Fibroblast of skin of left quadriceps (primary cell): ENCODE data around the gene PACSIN2.
A peak's percentile ranks its signal among the peaks of the same experiment; 100 is the strongest.

Experiments
- DNase-seq, 2 experiments: peaks; one replicate each; pipeline ENCODE4 v3.0.0-alpha.2; 2013; ENCODE audit warnings: low read depth in 2 of 2

The PACSIN2 gene

DNA sequence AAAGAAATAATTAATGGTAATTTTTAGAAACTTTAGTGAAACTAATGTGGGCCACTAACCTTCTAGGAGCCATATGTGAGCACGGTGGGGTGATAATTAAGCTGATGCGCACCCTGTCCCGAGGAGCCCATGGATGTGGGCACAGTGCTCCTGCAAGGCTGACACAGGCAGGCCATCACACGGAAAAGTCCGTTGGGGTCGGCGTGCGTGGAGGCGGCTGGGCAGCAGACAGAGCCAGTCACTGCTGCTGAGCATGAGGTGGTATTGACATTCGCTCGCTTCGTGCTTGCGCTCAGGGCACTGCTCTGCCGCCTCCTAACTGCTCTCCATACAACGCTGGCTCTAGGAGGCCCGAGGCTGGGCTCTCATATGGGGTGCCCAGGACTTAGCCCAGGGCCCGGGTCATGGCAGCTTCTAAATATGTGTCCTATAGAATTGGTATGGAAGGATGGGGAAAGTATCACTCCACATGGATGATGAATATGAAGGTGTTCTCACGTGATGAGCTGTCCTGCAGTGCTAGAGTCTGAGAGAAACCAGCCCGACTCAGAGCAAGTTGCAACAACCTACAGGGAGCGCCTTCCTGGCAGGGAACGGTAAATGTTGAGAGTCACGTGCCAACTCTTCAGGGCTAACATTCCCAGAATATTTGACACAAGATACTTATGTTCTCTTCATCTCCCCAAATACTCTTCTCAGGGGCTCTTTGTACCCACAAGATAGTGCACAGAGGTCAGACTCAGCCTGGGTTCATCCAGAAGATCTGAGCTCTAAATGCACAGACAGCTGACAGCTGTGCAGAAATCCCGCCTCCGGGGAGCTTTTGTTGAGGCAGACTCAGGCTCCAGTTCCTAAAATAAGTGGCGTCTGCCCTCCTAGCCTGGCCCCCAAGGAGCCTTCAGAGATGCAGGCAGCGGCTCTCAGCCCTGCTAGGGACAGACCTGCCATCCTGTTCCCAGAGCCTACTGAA, 107.3 kb downstream of the PACSIN2 start:
- no peak for DNase-seq

DNA sequence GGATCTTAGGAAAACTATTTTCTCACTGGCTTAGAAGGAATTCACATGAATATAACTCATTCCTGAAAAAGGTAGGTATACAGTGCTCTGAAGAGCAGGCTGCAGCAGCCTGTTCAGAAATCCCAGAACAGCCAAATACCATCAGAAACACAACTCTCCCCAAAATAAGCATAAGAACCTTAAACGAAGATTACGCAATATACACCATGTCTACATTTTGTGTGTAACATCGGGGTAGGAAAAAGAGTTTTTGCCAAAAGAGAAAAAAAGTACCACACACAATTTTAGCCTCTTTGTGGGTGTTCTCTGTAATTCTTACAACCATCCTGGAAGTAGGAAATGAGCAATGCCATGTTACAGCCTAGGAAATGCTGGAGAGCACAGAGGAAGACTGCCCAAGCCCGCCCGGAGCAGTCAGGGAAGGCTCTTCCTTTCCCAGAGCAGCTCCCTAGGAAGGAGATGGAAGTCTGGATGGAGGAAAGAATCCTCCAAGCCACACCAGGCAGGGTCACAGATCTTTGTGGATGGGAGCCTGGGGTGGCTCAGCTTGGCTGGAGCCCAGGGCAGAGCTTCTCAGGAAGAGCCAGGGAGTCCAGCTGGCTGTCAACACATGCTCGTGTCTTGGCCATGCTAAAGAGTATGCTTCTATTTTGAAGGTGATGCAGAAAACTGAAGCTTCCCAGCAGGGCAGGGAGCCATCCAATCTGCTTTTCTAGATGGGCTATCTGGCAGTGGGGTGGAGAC, 108.2 kb downstream of the PACSIN2 start:
- no peak for DNase-seq

DNA sequence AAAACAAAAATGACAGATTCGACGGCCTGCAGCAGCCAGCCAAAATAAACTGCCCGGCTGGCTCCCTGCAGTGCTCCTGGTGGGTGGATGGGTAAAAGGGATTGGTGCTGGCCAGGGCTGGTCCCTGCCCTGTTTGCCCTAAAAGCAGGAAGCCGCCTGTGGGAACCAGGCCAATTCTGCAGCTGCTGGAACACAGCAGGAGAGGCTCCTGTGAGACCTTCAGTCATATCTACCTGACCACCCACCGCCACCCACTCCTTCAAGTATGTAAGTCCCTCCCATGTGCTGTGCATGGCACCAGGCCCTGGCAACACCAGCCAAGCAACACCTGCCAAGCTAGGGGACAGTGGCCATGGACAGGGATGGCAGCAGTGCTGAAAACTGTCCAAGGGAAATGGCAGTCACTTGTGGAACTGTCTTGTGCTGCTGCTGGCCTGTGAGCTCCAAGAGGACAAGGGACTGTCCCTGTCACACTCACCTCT, 109.2 kb downstream of the PACSIN2 start:
- DNase-seq: no peak

DNA sequence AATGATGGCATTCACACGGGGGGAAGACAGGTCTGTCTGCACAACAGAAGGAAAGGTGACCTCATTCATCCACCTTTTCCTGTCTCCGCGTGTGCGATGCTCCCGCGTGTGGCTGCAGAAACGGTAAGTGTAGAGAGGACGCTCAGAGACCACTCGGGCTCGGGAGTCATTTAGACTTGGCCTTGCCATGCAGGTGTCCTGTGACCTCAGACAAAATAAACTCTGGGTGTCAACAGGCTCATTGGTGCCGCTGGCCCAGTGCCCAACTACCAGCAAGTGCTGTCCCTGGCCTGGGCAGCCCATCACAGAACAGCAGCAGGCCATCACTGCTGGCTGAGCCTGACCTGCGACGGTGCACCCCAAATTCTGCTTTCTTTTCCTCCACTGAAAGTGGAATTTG, 109.7 kb downstream of the PACSIN2 start:
- DNase-seq: no peak

DNA sequence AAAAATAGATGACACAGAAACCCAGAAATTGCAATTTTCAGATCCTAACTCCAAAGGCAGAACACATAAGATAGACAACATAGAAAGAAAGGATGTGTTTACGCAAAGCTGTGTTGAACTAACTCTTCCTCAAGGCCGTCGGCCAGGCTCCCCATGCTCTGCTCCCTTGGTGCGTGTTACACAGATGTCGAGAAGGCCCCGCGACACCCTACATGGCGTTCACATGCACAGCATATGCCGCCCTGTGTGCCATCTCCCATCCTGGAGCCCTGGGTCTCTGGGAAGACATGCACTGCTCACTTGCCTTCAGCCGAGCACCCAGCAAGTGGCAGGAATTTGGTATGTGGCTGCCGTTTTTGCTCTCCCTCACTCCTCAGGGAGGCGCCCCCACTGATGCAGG, 110.9 kb downstream of the PACSIN2 start:
- DNase-seq: no peak

DNA sequence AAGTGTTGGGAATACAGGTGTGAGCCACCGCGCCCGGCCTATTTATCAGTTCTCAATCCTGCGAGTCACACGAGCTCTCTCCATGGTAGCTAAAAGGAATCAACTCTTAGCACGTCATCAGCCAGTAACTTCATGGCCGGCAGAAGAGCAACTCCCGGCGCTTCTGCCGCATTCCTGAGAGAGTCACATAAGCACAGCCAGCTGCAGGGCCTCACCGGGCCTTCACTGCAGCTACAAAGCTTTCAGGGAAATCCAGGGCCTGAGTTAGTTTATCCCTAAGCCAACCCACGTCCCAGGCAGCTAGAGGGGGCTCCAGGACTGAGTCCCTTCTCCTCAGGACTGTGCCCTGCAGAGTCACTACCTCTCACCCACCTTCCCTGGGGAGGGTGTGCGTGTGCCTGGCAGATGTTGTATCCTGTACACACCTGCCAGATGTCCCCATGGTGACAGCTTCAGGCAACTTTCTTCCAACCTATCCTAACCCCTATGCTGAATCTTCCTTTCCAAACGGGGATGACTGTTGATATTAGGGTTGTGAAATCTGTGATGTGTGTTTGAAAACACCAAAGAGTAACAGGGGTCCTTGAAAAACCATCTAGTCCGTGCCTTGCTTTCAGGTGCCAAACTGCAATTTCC, 112.0 kb downstream of the PACSIN2 start:
- DNase-seq: peak in 1 of 2 experiments; percentile 46

DNA sequence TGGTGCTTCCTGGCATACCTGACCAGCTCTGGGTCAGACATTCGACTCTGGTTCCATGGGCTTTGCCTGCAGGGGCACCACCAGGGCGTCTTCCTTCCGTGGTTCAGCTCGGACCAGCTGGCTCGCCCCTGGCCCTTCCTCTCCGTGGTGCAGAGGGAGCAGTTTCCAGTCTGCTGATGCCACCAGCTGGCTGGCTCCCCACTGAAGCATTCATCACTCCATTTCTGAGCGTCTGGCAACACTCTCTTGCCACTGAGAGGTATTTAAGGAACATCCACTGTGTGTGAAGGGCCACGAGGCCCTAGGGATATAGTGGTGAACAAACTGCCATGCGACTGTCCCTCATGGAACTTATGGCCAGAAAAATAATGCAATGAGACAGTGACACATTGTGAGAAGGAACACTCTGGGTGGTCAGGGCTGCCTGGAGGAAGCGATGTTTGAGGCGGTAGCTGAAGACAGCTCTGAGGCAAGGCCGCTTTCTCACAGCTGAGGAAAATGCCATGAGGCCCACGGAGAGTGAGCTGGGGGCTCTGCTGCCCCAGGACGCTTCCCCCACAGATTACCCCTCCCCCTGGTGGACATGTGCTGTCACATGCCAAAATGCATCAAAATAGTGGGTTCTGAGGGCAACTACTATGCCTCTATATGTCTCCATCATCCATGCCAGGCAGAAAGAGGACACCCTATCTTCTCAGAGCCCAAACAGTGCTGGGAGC, 113.0 kb downstream of the PACSIN2 start:
- no peak for DNase-seq

DNA sequence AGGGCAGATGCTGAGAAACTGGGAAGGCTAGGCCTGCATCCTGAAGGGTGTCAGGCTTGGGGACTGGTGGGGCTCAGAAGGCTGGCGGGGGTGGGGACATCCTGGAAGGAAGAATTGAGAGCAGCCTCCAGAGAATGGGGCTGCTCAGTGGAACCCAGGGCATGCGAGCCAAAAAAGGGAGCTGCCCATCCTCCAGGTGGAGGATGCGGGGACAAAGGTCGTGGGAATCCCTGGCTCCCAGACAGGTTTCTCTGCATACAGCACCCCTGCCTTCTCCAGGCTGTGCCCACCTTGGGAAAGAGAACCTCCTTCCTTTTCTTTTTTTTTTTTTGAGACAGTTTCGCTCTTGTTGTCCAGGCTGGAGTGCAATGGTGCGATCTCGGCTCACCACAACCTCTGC, 117.0 kb downstream of the PACSIN2 start:
- no peak for DNase-seq

DNA sequence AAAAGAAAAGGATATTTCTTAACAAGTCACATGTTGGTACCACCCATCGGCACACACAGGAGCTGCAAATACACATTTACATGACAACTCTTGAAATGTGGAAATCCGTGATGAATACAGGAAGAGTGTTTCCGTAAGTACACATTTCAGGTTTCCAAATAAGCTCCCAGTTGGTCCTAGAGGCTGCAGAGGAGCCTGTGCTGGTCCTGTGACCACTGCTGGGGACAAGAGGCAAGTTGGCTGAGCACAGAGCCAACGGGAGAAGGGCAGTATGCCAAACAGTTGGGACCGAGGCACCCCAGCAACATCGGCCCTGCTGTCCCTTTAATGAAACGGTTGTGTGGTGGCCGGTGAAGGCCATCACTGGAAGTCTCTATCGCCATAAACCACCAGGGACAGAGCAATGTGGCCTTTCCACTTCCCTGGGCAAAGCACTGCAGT, 119.4 kb downstream of the PACSIN2 start:
- DNase-seq: no peak

DNA sequence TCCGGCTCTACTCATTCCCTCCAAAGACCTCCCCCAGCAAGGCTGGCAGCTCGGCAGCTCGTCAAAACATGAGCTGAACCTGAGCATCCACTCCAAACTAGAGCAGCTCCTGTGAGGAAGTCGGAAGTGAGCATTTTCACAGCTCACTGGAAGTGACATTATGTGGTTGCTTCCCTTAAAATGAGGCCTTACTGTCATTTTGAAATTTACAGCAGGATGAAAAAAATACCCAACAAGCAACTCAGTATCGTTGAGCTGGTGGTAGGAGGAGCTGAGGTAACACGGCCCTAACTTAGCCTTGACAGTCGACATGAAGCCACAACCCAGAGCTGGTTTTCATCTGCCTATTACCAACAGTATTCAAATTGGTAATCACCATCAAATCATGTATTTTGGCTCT, 119.9 kb downstream of the PACSIN2 start:
- DNase-seq: no peak

DNA sequence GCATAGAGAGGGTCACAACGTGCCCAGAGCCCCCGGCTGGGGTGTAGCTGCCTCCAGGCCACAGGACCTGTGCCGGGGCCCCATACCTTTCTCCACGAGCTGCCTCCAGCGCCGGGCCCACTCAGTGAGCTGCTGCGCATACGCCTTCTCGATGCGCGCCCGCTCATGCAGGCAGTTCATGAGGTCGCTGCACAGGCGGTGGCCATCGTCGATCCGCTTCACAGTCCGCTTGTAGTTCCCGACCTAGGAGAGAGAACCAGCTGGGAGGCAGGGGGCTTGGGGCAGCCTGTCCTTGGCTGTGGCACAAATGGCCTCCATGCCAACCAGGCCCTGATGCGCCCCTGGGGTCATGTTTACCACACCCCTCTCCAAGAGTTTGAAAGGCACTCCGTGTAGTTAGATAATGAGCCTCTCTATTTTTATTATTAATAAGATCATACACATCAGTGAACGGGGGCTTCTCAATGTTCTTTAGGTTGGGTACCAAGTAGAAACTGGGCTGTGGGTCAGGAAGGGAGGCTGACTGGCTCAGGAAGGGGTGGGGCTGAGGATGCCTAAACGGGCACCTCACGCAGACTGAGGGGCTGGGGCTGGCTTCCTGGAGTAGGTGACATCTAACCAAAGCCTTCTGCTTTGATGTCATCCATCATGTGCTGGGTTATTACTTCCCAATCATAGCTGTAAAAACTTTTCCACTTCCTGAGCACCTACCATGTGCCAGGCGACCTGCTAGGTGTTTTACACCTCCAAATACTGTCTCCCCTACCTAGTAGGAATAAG, 121.4 kb downstream of the PACSIN2 start:
- DNase-seq: no peak

DNA sequence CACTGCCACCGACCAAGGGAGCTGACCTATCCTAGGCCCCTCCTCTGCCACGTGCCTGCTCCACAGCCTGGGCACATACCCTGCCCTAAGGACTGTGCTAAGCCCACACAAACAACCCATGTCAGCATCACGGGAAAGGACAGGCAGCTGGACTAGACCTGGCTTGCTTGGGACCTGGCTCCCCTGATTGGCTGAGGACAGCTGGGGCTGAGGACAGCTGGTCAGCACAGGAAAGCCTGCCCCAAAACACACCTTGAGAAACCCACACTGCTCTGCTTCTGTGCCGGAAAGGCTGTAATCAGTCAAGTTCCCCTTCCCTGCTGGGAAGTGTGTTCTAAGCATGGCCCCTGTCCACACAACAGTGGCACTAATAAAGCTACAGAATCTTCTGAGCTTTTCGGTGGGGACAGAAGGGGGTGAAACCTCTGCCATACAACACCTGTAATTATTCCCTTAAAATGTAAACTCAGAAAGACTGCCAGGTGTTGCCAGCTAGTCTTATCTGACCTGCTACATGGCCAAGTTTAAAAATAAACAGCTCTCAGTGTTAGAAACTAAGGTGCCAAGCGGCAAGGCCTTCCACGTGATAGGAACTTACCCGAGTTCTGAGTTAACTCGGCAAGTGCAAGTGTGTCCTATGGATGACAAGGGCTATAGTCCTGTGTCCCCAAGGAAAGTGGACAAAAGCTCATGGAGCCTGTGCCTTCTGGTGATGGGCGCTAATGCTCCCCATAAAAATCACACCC, 122.2 kb downstream of the PACSIN2 start:
- DNase-seq: no peak

DNA sequence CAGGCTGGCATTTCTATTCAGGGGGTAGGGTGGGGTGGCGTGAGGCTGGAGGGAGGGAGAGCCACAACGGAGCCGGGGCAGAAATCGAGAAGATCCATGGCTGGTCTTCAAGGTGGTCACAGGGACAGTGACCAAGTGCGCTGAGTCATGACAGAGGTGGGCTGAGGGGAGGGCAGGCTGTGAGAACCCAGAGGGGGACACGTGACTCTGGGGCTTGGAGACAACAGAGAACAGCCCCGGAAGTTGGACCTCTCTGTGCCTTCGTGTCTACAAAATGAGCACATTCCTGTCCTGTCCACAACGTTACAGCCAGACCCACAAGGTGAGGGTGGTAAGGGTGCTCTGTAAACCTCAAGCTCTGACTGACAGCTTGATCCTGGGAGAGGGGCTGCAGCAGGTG, 122.8 kb downstream of the PACSIN2 start:
- no peak for DNase-seq

DNA sequence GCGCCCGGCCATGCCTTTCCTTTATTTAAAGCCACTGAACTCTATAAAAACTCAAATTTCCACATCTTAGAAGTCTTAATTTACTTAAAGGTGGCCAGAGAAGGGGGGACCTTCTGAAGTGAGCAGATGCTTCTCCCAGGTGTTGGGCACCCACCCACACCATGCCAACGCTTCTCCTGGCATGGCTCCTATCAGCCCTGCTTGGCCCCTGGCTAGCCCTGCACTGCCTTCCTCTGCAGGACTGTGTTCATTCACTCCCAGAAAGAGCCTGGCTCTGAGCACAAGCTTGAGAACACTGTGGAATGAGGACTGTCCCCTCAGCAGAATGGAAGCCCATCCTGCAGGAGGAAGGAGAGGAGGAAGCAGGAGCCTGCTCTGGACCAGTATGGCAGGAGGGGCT, 123.3 kb downstream of the PACSIN2 start:
- DNase-seq: no peak

DNA sequence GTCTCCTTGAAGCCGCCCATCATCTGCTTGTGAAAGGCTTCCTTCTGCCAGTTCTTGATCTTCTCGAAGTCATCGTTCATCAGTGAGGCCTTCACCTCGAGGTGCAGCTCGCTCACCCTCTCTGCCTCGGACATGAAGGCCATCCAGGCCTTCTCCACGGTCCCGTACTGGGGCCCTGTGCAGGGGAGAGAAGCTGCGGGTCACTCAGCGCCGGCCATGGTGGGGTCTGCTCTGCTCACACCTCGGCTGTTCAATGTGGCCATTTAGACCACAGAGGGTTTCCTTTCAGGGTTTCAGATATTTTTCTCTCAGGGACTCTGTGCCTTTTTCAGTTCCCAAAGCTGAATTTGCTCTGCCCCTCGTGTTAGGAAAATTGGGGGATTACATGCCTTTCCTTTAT, 123.9 kb downstream of the PACSIN2 start:
- DNase-seq: no peak

DNA sequence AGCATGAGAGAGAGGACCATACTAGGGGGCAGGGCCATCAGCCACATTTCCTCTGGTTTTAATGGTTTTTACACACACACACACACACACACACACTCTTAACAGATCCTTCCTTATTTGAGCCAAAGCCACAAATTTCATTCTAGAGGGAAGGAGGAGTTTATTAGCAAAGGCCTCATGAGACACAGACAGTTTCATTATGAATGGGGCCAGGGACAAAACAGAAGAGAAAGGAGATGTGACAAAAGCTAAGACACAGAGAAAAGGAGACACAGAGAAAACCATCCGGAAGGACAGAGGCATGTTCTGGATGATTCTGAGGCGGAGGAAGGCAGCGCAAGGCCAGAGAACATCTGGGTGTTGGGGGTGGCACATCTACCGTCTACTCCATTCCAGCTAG, 125.6 kb downstream of the PACSIN2 start:
- no peak for DNase-seq

DNA sequence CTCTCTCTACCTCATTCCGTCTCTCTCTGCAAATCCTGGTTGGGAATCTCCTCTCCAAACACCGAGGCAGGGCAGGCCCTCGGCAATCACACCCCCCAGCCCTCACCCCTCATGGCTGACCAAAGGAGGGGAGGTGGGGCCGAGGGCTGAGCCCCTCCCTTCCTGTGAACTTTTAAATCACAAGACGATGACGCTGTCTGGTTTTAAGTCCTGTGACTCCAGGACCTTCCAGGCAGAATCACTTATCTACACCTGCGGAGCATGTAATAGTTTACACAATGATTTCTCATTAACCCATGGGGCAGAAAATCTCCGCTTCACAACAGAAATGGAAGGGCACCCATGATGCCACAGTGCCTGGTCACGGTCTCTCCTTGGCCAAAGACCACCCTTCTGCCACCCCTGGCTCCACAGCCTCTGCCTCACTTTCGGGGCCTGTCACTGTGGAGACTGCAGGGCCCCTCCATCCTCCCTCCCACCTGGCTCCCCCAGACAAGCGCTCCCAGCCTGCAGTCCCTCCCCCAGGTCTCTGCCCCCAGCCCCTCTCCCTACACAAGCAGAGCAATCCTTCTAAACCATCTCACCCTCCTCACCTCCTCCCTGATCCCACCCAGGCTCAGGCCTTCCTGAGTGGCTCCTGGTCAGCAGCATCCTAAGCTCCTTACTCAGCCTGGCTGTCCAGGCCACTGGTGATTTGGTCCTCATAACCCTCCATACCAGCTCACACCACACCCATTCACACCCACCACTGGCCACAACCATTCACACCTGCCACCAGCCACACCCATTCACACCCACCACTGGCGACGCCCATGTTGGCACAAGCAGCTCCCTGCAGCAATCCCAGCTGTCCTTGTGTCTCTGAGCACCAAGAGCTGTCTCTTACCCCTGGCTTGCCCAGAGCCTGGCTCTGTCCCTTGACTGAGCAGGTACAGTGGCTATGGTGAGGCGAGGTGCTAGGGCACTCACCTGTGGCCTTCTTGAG, 127.1 kb downstream of the PACSIN2 start:
- no peak for DNase-seq

DNA sequence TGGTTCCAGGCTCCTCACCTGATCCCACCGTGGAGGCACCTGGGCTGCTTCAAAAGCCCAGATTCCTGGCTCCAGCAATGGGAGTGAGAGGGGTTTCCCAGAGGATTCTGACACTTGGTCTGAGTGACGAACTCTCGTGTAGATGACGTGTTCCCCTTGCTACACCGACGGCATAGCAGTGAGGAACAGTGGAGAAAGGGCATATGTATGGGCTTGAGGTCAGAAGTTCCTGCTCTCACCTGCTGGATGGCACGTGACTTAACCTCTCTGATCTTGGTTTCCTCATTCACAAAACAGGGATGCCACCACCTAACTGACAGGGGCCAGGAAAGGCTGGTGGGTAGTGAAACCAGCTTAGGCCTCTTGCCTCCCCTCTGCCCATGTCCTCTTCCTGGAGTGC, 127.8 kb downstream of the PACSIN2 start:
- no peak for DNase-seq

DNA sequence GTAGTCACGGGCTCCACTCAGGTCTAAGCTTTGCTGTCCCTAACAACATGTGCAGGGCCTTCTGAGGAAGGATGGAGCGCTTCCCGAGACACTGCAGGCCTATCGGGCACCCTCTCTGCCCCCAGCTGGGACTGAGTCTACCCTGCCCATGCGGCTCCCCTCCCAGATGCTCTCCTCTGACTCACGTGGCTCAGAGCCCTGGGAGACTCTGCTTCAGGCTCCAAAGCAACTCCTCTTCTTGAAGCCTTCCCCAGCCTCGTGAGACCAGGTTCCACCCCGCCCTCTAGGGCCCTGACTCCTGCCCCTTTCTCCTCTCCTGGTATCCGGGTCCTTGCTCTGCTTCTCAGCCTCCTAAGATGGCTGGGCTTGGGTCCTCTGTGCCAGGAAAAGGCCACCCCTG, 129.5 kb downstream of the PACSIN2 start:
- DNase-seq: no peak
